HepG2 (cell line): Measurements from ENCODE around the gene C20orf141. TPM values are rescaled to one million over a fixed set of nuclear protein-coding genes. Genes with fewer than 3 reads are reported as not detected.

ENCODE experiments used
- ATAC-seq: fragments of 200-7000 bp; cut with Tn5 transposase; 3 replicates; pipeline ENCODE4 v1.9.1; 2020; ENCODE audit warnings: mild to moderate bottlenecking, moderate library complexity
- BruUV-seq: library from RNA; stranded (reverse); fragments of 400-500 nt; replicated peaks from 2 replicates; lab custom pipeline; 2021; lab: Mats Ljungman, UMichigan
- CTCF ChIA-PET: fragments of 300-600 bp; formaldehyde crosslinking; extraction: SDS; loops from one replicate; lab custom pipeline; 2021; ENCODE audit warnings: low total read pairs, inconsistent platforms, low intra/inter-chr PET ratio; lab: Yijun Ruan, JAX
- POLR2A ChIA-PET: fragments of 350-600 bp; sonication (Branson Sonifier 250); formaldehyde crosslinking; loops from one replicate; lab custom pipeline; 2020; ENCODE audit warnings: antibody characterized with exemption, inconsistent platforms; lab: Yijun Ruan, JAX
- DNase-seq: peaks from one replicate; pipeline ENCODE4 v3.0.0-alpha.2; 2015; ENCODE audit warnings: low spot score
- FAIRE-seq: peaks from 3 replicates; lab custom pipeline; 2011; peaks lifted over from hg19 to GRCh38; lab: Jason Lieb, UNC
- H2AFZ ChIP-seq: one replicate; pipeline ENCODE4 v1.6.1; 2011; ENCODE audit warnings: low read length, inconsistent platforms
- H3K27ac ChIP-seq: fragments of 300-600 bp; 3 replicates; pipeline ENCODE4 v1.8.0; 2011; ENCODE audit warnings: mixed run types, mild to moderate bottlenecking, mixed read lengths, low read length, inconsistent platforms; ENCODE audit not compliant: insufficient read depth; ENCODE audit errors: extremely low read length
- H3K27me3 ChIP-seq, 2 experiments: fragments of 200-600 bp in 1 of 2; 2 replicates in 1 of 2; 3 replicates in 1 of 2; pipeline versions ENCODE4 v1.6.0 to v1.8.0; 2011; ENCODE audit warnings: low read length in 2 of 2, mild to moderate bottlenecking in 2 of 2, moderate library complexity in 2 of 2, inconsistent platforms in 1 of 2; ENCODE audit not compliant: insufficient read depth in 2 of 2, control insufficient read depth in 1 of 2
- H3K36me3 ChIP-seq, 2 experiments: fragments of 200-600 bp in 1 of 2; replicated peaks in 1 of 2; 2 replicates in 1 of 2; 3 replicates in 1 of 2; pipeline versions ENCODE4 v1.5.1 to v1.8.0; 2011; ENCODE audit warnings: low read length in 2 of 2, inconsistent platforms in 1 of 2; ENCODE audit not compliant: insufficient read depth in 2 of 2, control insufficient read depth in 1 of 2
- H3K4me1 ChIP-seq: 2 replicates; pipeline ENCODE4 v1.5.1; 2012; ENCODE audit warnings: low read length, inconsistent platforms; ENCODE audit not compliant: insufficient read depth
- H3K4me2 ChIP-seq: 2 replicates; pipeline ENCODE4 v1.6.0; 2011; ENCODE audit warnings: low read depth, low read length, inconsistent platforms
- H3K4me3 ChIP-seq, 3 experiments: fragments of 200-600 bp in 1 of 3; sonication (generic), shearing (Covaris generic) in 1 of 3; replicated peaks in 1 of 3; 2 replicates each; pipeline ENCODE4 v1.5.1; 2011 to 2016; ENCODE audit warnings: low read length in 3 of 3, inconsistent platforms in 2 of 3, low read depth in 2 of 3, mild to moderate bottlenecking in 2 of 3, control low read depth in 1 of 3, mixed read lengths in 1 of 3; ENCODE audit not compliant: insufficient read depth in 1 of 3
- H3K79me2 ChIP-seq: one replicate; pipeline ENCODE4 v1.6.1; 2011; ENCODE audit warnings: low read length, inconsistent platforms; ENCODE audit not compliant: insufficient read depth
- H3K9ac ChIP-seq: 2 replicates; pipeline ENCODE4 v1.6.0; 2011; ENCODE audit warnings: mild to moderate bottlenecking, low read depth, low read length, inconsistent platforms; ENCODE audit not compliant: insufficient read depth
- H3K9me3 ChIP-seq: 2 replicates; pipeline ENCODE4 v1.5.1; 2012; ENCODE audit warnings: mild to moderate bottlenecking, low read length
- H4K20me1 ChIP-seq: 2 replicates; pipeline ENCODE4 v1.6.0; 2011; ENCODE audit warnings: inconsistent platforms, mild to moderate bottlenecking, low read length, moderate library complexity; ENCODE audit not compliant: insufficient read depth
- CEBPB ChIP-seq: IDR thresholded peaks from 2 replicates; pipeline ENCODE4 v1.6.1; 2011; ENCODE audit warnings: low read depth, low read length, improper control_type of control experiment, borderline replicate concordance
- EZH2 ChIP-seq: conservative IDR thresholded peaks from 2 replicates; pipeline ENCODE4 v1.6.1; 2012; ENCODE audit warnings: mild to moderate bottlenecking, low read depth, low read length, moderate library complexity
- HOXA9 ChIP-seq: sonication (generic); formaldehyde crosslinking; IDR thresholded peaks from 2 replicates; pipeline ENCODE4 v1.8.1; 2022; ENCODE audit warnings: missing genetic modification reagents, mild to moderate bottlenecking, moderate library complexity, borderline replicate concordance
- ZNF615 ChIP-seq: sonication (generic); formaldehyde crosslinking; IDR thresholded peaks from 2 replicates; pipeline ENCODE4 v1.5.0; 2020; ENCODE audit warnings: mild to moderate bottlenecking, missing genetic modification reagents, borderline replicate concordance
- WGBS: methylation state at CpG from one replicate; pipeline ENCODE4 v1.1.6; 2017; ENCODE audit warnings: low lambda C conversion rate; 5-methylcytosine and 5-hydroxymethylcytosine counted together
- in situ Hi-C: cut with HindIII; loops from 2 replicates; pipeline ENCODE4 v1.10.0; 2017; ENCODE audit warnings: low pct_unique_long_range_greater_than_20kb; ENCODE audit not compliant: extremely low pct_ligation_motif_present
- intact Hi-C: fragments of 100-400 bp; cut with micrococcal nuclease; formaldehyde crosslinking; loops from one replicate; pipeline ENCODE4 v1.10.0; 2022; ENCODE audit not compliant: unreplicated experiment
- polyA plus RNA-seq, 8 experiments: library from polyadenylated mRNA; depleted of rRNA in 3 of 8; stranded (reverse) in 7 of 8; unstranded in 1 of 8; fragments of >200 nt; fragmentation: Illumina TruSeq in 4 of 8; extraction: Trizol in 4 of 8; gene quantifications; 2 replicates each; pipeline versions ENCODE4 v1.2.1 to v1.2.3, GENCODE V29; 2011 to 2016; ENCODE audit warnings: low read depth in 4 of 8, missing spikeins in 1 of 8, mixed read lengths in 1 of 8; ENCODE audit not compliant: insufficient read depth in 1 of 8
- total RNA-seq, 5 experiments: library from RNA; depleted of rRNA; stranded (reverse); fragments of >200 nt; fragmentation: Illumina TruSeq; extraction: Trizol; gene quantifications; 2 replicates each; pipeline ENCODE4 v1.2.3, GENCODE V29; 2016; ENCODE audit warnings: low read depth in 1 of 5

The C20orf141 gene
- total and polyA plus RNA-seq, 2 of the 13 experiments (the other 11 are each of a cell fraction or from before 2014, with no cell fraction given) = not detected

GRCh38 chr20:2801286-2801728 is 13.5 kb upstream of the C20orf141 start:
- FAIRE-seq (no peak), ATAC-seq (no peak), DNase-seq (no peak)
- H3K27ac ChIP-seq = no peak overlapping the region
- peaks cover 15 to 81% of the 10 kb centered on the region in 2 experiments for H3K27me3 ChIP-seq
- 19% methylated on average over 13 of the region's 13 CpGs for WGBS
- peak overlapping the region; percentile 64 for H3K4me2 ChIP-seq
- peaks cover 15% of the 10 kb centered on the region for H3K4me1 ChIP-seq
- no peaks in the 10 kb centered on the region for H3K36me3 ChIP-seq
- TF ChIP-seq ZNF615 (CRISPR knock-in tag) = no peak
- TF ChIP-seq EZH2 = peak; percentile 97; the same call in 1 of the 2 replicates
- intact Hi-C loops (no loop called here), in situ Hi-C loops (no loop called here)
- no peak overlapping the region for H2AFZ ChIP-seq
- ChIA-PET POLR2A (no interaction called here), CTCF (no interaction called here)
- no peaks in the 10 kb centered on the region for H4K20me1 ChIP-seq
- H3K9ac ChIP-seq = no peak overlapping the region
- BruUV-seq = no TSS peak
- 0 out of 6 replicates have a peak overlapping the region, but pooled peaks of 1 of the 3 experiments have one; percentile 55 for H3K4me3 ChIP-seq
- no peaks in the 10 kb centered on the region for H3K79me2 ChIP-seq
- H3K9me3 ChIP-seq = no peaks in the 10 kb centered on the region

- ATAC-seq = no peak
- no peak for TF ChIP-seq HOXA9 (CRISPR knock-in tag)
- TF ChIP-seq CEBPB = peak; percentile 71
- TF ChIP-seq, all 625 proteins: peak for 1
- Histone ChIP-seq H3K9me3 (no peaks in the 10 kb centered on the region), H3K4me1 (peaks cover 18% of the 10 kb centered on the region), H2AFZ (no peak overlapping the region), H3K27ac (no peak overlapping the region), H3K36me3 (no peaks in the 10 kb centered on the region), H3K4me2 (no peak overlapping the region), H3K4me3 (no peak overlapping the region), H3K27me3 (peaks cover 9 to 81% of the 10 kb centered on the region in 2 experiments; a peak in 4 of 5 replicates), H4K20me1 (no peaks in the 10 kb centered on the region), H3K9ac (no peak overlapping the region), H3K79me2 (no peaks in the 10 kb centered on the region)
- FAIRE-seq (no peak), DNase-seq (no peak)
- POLR2A ChIA-PET = no interaction called here
- in situ Hi-C loops = no loop called here
- 51% methylated on average over 16 of the region's 16 CpGs for WGBS
- CTCF ChIA-PET = no interaction called here
- intact Hi-C loops = no loop called here
- BruUV-seq = no TSS peak
Observed at GRCh38 chr20:2804041-2804828, 10.6 kb upstream of the C20orf141 start.
